Measurements from ENCODE around the gene MAMSTR.

GRCh38 chr19:48735031-48735615, 15.6 kb upstream of the MAMSTR start:
- TF ChIP-seq POLR2A (IDR thresholded peaks at IDR 0.05) (no peak), CTCF (IDR thresholded peaks at IDR 0.05) (no peak)

Data from uterus (tissue), 2 donors.